ENCODE results near the gene FKTN.

Gene FKTN

DNA sequence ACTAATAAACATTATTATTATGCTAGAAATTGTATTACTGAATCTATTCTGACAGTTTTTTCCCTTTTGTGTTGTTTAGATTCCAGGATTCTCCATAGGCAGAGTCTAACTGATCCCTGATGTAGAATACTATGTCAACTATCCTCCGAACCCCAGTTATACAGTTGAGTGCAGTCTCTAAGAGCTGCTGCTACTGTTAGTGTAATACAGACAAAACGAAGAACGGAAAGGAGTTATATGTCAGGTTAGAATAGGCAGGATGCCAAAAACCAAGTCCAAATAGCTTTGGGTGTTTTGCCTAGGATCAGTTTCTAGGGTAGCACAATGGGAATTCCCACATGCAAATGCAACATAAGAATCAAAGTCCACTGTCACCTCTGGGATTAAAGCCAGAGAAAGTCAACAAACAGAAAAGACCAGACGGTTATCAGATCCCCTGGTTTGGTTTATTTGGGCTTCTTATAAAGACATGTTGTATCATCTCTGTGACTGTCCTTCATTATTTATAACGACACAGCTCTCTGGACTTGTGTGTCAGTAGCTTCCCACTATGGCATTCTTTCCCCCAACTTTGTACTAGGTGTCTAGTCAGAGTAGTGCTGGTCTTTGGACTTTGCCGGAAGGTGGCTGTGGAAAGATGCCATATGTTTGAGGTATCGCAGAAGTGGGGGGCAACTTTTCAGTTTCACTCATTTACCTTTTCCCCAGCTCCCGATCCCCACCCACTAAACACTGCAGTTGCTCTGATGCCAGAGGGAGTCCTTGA, 121.5 kb downstream of the FKTN start:
- DNase-seq = no peak

DNA sequence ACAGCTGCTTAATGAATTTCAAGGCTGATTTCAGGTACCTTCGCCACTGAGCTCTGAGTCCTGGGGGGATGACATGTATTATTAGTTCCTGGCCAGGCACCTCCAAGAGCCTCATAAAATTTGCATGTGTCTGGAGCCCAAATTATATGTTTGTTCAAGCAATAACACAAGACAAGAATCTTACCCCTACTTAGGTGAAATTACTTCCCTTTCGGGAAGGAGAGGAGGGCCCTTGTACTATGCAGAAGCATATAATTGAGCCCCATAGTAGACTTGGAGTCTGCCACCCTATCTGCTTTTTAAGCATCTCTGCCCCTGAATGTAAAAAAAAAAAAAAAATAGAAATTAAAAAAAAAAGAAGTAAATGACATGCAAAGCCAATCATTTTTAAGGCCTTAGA, 123.4 kb downstream of the FKTN start:
- no peak for DNase-seq

DNA sequence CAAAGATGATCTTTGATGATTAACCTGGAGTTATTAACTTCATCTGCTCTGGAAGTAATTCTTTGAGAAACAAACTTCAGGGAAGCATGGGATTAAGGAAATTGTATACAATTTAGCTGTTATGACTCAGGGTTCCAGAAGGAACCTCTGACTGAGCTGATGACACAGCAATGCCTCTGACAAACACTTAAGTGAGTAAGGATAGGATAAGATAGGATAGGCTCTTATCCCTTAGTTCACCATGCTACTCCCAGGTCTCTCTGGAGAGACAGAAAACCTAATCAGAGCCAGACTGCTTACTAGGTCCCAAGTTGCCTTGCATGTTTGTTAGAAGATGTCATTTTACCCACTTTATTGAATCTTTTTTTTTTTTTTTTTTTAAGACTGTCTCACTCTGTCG, 123.8 kb downstream of the FKTN start:
- DNase-seq = no peak

DNA sequence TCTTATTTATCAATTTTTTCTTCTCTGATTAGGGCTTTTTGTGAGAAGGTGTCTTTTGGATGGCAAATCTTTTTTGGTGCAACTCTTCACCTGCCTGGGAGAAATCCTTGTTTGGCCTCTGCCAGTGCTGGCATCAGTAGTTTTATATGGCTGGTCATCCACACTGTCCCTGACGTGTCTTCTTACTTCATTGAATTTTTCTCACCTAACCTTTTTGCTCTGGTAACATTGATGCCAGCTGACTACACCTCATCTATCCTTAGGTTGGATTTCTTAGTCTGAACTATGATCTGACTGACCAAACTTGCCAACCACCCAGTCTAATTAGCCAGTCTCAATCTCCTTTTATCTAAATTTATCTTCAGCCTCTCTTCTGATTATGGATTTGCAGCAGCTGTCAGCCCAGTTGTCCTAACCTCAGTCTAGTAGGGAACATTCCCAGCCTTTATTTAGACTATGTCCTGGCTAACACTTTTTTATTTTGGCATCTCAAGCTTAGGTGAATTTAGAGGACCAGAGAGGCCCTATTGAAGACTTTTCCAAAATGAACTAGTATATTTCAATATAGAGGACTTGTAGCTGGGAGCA, 125.9 kb downstream of the FKTN start:
- DNase-seq = no peak

DNA sequence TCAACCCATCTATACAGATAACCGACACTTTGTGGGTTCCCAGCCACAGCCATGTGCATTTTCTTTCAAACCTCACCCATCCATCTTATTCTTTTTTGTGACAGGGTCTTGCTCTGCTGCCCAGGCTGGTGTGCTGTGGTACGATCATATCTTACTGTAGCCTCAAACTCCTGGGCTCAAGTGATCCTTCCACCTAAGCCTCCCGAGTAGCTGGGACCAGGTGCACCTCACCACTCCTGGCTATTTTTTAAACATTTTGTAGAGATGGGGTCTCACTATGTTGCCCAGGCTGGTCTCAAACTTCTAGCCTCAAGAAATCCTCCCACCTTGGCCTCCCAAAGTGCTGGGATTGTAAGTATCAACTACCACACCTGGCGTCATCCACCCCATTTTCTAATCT, 129.0 kb downstream of the FKTN start:
- DNase-seq = no peak

Data from activated effector memory CD4-positive, alpha-beta T cell treated with anti-CD3 and anti-CD28 coated beads, Interleukin-2, amount 50 U/mL, for 16 hours (primary cell).